HFF-Myc (cell line): Measurements from ENCODE around the gene FCN3.

Experiments used
- DNase-seq: peaks from one replicate; pipeline ENCODE4 v3.0.0-alpha.2; 2011; ENCODE audit warnings: low read depth; ENCODE audit errors: extremely low read depth
- H3K4me3 ChIP-seq: replicated peaks from 2 replicates; pipeline ENCODE4 v1.5.1; 2011; ENCODE audit warnings: low read depth, mild to moderate bottlenecking, control low read depth, low read length
- TF ChIP-seq, protein P1 (sequence below): IDR thresholded peaks from 2 replicates; pipeline ENCODE4 v1.5.1; 2012; ENCODE audit warnings: mild to moderate bottlenecking, low read depth, low read length, control low read depth; ENCODE audit errors: missing control alignments

FCN3 gene

DNA sequence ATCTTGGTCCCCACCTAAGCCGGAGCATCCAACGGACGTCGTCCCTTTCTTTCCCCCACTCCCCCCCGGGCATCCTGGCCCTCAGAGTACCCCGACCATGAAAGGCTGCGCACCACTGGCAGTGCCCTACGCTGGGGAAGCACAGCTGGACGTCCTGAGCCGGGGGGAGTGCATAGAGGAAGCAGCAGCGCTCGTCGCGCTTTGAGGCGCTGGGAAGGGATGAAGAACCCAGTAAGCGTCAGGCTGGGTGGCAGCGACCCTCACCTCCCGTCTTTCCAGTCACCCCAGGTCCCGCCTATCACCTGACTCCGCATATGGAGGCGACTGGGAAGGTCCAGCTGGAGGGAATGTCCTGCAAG is 13.6 kb downstream of the FCN3 start:
- no peak for DNase-seq
- no peak overlapping the region for H3K4me3 ChIP-seq
- TF ChIP-seq, protein P1, sequence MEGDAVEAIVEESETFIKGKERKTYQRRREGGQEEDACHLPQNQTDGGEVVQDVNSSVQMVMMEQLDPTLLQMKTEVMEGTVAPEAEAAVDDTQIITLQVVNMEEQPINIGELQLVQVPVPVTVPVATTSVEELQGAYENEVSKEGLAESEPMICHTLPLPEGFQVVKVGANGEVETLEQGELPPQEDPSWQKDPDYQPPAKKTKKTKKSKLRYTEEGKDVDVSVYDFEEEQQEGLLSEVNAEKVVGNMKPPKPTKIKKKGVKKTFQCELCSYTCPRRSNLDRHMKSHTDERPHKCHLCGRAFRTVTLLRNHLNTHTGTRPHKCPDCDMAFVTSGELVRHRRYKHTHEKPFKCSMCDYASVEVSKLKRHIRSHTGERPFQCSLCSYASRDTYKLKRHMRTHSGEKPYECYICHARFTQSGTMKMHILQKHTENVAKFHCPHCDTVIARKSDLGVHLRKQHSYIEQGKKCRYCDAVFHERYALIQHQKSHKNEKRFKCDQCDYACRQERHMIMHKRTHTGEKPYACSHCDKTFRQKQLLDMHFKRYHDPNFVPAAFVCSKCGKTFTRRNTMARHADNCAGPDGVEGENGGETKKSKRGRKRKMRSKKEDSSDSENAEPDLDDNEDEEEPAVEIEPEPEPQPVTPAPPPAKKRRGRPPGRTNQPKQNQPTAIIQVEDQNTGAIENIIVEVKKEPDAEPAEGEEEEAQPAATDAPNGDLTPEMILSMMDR = no peak

DNA sequence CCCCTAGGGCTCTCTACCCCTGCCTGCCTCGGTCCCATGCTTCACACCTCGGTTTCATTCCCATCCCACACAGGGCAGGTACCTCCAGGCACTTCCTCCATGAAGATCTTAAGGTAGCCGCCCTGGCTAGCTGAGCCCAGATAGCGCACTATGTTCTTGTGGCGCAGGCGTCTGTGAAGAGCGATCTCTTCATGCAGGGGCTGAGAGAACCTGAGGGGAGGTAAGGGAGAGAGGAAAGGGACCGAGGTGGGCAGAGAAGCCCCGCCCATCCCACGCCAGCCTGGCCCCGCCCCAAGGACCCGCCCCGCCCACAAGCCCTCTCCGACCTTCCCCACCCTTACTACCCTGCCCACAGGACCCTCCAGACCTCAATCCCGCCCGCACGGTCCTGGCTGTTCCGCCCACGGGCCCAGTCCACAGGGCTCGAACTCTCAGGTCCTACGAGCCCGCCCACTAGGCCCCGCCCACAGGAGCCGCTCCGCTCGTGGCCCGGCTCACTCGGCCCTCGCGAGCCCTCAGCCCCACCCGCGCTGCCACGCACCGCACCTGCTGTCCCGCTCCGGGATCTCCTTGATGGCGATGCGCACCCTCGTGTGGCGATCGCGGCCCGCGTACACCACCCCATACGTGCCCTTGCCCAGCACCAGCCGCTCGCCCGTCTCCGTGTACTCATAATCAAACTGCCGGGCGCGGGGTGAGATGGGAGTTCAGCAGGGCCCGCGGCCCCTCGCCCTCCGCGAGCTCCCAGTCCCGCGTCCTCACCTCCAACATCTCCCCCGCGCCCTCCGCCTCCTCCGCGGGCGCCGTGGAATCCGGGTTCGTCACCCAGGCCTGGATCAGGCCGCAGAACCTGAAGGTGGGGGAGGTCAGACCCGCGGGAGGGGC is 14.2 kb downstream of the FCN3 start:
- TF ChIP-seq, protein P1 = no peak
- DNase-seq = no peak
- H3K4me3 ChIP-seq = no peak overlapping the region

DNA sequence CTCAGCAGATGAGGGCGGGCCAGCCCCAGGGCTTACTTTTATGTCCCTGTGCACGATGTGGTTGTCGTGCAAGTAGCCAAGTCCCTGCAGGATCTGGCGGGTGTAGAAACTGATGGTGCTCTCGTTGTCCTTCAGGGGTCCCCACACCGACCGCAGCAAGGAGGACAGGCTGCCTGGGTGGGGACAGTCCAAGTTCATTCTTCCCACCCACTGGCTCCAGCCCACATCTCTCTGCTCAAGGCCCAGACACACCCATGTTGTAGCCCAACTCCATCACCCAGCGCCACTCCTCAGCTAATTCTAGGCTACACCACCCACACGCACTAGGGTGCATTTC is 14.8 kb downstream of the FCN3 start:
- TF ChIP-seq, protein P1 = no peak
- no peak for DNase-seq
- no peak overlapping the region for H3K4me3 ChIP-seq

DNA sequence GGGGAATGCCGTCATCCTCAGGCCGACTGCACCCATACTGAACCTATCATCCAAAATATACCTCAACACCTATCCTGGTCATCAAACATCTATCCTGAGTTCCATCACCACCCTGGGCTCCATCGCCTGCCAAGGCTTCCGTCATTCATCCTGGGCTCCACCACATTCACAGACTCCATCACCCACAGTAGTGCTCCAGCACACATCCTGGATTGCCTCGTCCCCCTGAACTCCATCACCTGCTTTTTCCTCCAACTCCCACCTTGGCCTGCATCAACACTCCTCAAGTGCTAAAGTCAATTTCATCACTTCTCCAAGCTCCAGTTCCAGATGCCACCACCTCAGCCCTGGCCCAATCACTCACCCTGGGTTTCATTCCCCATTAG is 15.7 kb downstream of the FCN3 start:
- no peak for DNase-seq
- H3K4me3 ChIP-seq = no peak overlapping the region
- TF ChIP-seq, protein P1 = no peak

DNA sequence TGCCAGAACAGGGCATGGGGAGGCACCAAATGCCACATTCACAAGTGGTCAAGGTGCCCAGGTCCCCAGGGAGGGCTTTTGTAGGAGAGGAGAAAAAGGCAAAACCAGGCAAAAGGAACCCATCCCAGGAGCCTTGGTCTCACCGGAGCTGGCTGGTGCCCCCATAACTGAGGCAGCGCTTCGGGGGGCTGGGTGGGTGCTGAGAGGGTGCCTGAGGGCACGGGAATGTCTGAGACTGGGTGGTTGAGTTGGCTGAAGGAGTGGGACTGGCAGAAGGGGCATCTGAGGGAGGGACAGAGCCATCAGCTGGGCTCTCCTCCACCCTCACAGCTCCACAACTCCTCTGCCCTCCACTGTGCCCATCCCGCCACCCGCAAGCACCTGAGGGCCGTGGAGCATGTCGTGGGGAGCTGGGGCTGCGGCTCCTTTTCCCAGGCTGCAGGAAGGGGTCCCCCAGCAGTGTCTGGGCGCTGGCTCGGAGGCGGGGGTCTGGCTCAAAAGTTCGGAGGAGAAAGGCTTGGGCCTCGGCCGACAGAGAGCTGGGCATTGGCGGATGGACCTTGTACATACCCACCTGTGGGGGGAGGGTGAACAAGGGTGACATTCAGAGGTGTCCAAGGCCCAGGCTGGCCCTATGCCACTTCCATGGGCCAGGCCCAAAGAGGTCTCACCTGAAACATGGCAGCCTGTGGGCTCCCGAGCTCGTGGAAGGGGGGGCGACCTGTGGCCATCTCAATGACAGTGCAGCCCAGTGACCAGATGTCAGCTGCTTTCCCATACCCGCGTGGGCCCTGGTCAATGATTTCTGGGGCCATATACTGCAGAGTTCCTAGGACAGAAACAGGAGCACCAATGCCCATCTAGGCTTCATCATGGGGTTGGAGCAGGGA is 16.3 kb downstream of the FCN3 start:
- TF ChIP-seq, protein P1 = no peak
- no peak for DNase-seq
- H3K4me3 ChIP-seq = no peak overlapping the region

DNA sequence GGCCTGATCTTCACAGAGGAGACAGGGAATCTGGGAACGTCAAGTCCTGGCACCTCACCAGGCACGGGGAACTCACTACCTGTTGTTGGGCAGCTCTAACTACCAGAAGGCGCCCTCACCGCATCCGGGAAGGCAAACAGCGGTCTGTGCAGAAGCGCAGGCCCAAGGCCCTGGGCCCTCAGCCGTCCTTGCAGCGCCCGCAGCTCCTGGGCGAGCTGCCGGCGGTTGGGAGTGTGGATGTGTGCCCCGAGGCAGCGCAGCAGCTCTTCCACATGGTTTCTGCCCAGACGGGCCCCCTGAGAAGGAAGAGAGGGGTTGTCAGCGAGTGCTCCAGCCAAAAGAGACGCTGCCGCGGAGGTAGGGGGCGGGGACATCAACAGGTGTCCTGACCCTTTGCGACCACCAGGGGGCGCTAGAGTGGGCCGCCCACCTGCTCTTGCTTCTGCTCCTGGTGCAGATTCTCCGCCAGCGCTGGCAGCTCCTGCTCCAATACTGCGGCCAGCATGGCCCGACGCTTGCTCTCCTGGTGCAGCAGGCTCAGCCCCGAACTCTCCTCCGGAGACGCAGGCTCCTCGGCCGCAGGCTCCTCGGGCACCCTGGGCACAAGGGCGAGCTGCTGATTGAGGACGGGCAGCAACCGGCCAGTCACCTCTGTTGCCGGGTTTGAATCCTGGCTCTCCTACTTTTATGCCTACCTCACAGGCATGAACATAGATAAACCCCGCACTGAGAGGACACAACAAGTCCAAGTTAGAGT is 17.2 kb downstream of the FCN3 start:
- TF ChIP-seq, protein P1 = peak; percentile 79
- no peak for DNase-seq
- H3K4me3 ChIP-seq = no peak overlapping the region
